IPS DF 6.9 (cell line): Measurements from ENCODE around the gene SLFNL1.

ENCODE experiments used
- DNase-seq: peaks from one replicate; pipeline ENCODE4 v3.0.0-alpha.2; 2013; ENCODE audit warnings: low read depth, low spot score
- H3K27ac ChIP-seq: one replicate; pipeline ENCODE4 v1.5.1; 2013; ENCODE audit warnings: low read length, control low read depth
- H3K27me3 ChIP-seq: 2 replicates; pipeline ENCODE4 v1.6.1; 2013; ENCODE audit warnings: mild to moderate bottlenecking, low read length; ENCODE audit not compliant: control insufficient read depth, insufficient read depth
- H3K36me3 ChIP-seq: 2 replicates; pipeline ENCODE4 v1.6.1; 2013; ENCODE audit warnings: low read length; ENCODE audit not compliant: control insufficient read depth, insufficient read depth
- H3K4me1 ChIP-seq: 2 replicates; pipeline ENCODE4 v1.6.1; 2013; ENCODE audit warnings: low read length; ENCODE audit not compliant: control insufficient read depth, insufficient read depth
- H3K4me3 ChIP-seq: 2 replicates; pipeline ENCODE4 v1.5.1; 2013; ENCODE audit warnings: mild to moderate bottlenecking, low read length
- H3K9me3 ChIP-seq: 2 replicates; pipeline ENCODE4 v1.6.1; 2013; ENCODE audit warnings: low read length, inconsistent platforms; ENCODE audit not compliant: control insufficient read depth, insufficient read depth
- WGBS: extraction: QIAGEN DNeasy Blood & Tissue Kit; methylation state at CpG from one replicate; pipeline ENCODE4 v1.1.7; 2013; ENCODE audit warnings: mixed read lengths, missing lambda C conversion rate; ENCODE audit not compliant: insufficient read length, insufficient coverage; 5-methylcytosine and 5-hydroxymethylcytosine counted together

Gene SLFNL1

GRCh38 chr1:41021526-41022308 lies at the start of gene SLFNL1:
Gene SLFNL1 (minus strand): TSS chr1:41021725. CDS start chr1:41020660, 1,065 bp downstream.
- no peak for DNase-seq
- no CpG with 5 or more reads among the region's 12 CpGs for WGBS
- no peaks in the 10 kb centered on the region for H3K9me3 ChIP-seq
- no peaks in the 10 kb centered on the region for H3K27me3 ChIP-seq
- 0 out of 2 replicates have a peak, but pooled peaks cover 9% of the 10 kb centered on the region for H3K36me3 ChIP-seq
- H3K27ac ChIP-seq = no peak within 1 kb of the TSS
- no peak within 1 kb of the TSS for H3K4me3 ChIP-seq
- H3K4me1 ChIP-seq = peaks cover 3% of the 10 kb centered on the region

DNA sequence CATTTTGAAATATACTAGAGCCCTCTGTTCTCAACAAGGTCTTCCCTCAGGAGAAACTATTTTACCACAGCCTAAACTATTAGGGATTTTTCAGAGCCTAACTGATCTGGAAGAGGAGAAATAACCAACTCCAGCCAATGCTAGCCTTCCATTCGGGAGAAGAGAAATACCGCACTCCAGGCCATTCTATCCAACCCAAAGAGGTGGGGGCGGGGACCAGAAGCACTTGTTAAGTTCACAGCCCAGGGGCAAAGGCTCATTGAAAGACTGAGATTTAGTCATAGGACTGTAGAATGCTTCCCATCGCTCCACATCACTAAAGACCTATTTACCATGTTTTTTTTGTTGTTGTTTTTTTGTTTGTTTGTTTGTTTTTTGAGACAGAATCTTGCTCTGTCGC lies 35.4 kb upstream of the SLFNL1 start:
- no peak overlapping the region for H3K27ac ChIP-seq
- no CpG with 5 or more reads among the region's 5 CpGs for WGBS
- H3K9me3 ChIP-seq = no peaks in the 10 kb centered on the region
- H3K36me3 ChIP-seq = no peaks in the 10 kb centered on the region
- H3K4me1 ChIP-seq = no peaks in the 10 kb centered on the region
- DNase-seq = no peak
- H3K27me3 ChIP-seq = no peaks in the 10 kb centered on the region
- no peak overlapping the region for H3K4me3 ChIP-seq

GRCh38 chr1:41053316-41053715 lies 31.8 kb upstream of the SLFNL1 start:
- H3K27ac ChIP-seq = no peak overlapping the region
- H3K27me3 ChIP-seq = no peaks in the 10 kb centered on the region
- no peaks in the 10 kb centered on the region for H3K9me3 ChIP-seq
- DNase-seq = no peak
- H3K36me3 ChIP-seq = no peaks in the 10 kb centered on the region
- no peaks in the 10 kb centered on the region for H3K4me1 ChIP-seq
- no CpG with 5 or more reads among the region's 2 CpGs for WGBS
- H3K4me3 ChIP-seq = no peak overlapping the region

DNA sequence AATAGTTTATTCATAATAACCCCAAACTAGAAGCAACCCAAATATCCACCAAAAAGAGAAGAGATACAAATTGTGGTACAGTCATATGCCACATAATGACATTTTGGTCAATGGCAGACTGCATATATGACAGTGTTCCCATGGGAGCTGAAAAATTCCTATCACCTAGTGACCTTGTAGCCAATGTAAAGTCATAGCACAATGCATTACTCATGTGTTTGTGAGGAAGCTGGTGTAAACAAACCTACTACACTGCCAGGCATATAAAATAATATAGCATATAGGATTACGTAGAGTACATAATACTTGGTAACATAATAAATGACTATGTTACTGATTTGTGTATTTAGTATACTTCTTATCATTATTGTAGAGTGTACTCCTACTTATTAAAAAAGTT lies 29.5 kb upstream of the SLFNL1 start:
- H3K4me1 ChIP-seq = no peaks in the 10 kb centered on the region
- H3K4me3 ChIP-seq = no peak overlapping the region
- H3K27ac ChIP-seq = no peak overlapping the region
- no CpG with 5 or more reads among the region's 1 CpG for WGBS
- H3K9me3 ChIP-seq = no peaks in the 10 kb centered on the region
- no peaks in the 10 kb centered on the region for H3K27me3 ChIP-seq
- no peak for DNase-seq
- no peaks in the 10 kb centered on the region; the same call in 1 of the 2 replicates for H3K36me3 ChIP-seq

DNA sequence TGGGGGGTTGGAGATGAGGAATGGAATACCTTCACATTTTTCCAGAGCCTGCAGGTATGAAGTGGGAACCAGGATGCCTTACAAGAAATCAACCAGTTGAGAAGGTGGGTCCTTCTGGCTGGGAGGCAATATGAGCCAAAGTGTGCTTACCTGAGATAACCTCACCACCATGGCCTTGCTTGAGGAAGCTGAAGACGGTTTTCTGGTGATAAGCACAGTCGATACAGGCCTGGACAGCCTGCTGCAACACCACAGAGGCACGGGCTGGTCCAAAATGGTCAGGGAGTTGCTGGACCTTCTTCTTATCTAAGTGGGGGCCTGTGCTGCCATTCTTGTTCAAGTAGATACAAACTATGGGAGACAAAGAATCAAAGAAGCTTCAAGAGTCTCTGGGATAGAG lies 27.0 kb upstream of the SLFNL1 start:
- no peak overlapping the region for H3K27ac ChIP-seq
- DNase-seq = no peak
- H3K9me3 ChIP-seq = no peaks in the 10 kb centered on the region
- WGBS = no CpG with 5 or more reads among the region's 3 CpGs
- H3K27me3 ChIP-seq = no peaks in the 10 kb centered on the region
- no peak overlapping the region for H3K4me3 ChIP-seq
- H3K36me3 ChIP-seq = peaks cover 4% of the 10 kb centered on the region; the same call in 1 of the 2 replicates
- H3K4me1 ChIP-seq = no peaks in the 10 kb centered on the region

GRCh38 chr1:41046347-41046775 lies 24.8 kb upstream of the SLFNL1 start:
- H3K27me3 ChIP-seq = no peaks in the 10 kb centered on the region
- H3K27ac ChIP-seq = no peak overlapping the region
- no peaks in the 10 kb centered on the region for H3K9me3 ChIP-seq
- WGBS = no CpG with 5 or more reads among the region's 10 CpGs
- peaks cover 4% of the 10 kb centered on the region; the same call in 1 of the 2 replicates for H3K36me3 ChIP-seq
- no peak overlapping the region for H3K4me3 ChIP-seq
- no peak for DNase-seq
- H3K4me1 ChIP-seq = no peaks in the 10 kb centered on the region

DNA sequence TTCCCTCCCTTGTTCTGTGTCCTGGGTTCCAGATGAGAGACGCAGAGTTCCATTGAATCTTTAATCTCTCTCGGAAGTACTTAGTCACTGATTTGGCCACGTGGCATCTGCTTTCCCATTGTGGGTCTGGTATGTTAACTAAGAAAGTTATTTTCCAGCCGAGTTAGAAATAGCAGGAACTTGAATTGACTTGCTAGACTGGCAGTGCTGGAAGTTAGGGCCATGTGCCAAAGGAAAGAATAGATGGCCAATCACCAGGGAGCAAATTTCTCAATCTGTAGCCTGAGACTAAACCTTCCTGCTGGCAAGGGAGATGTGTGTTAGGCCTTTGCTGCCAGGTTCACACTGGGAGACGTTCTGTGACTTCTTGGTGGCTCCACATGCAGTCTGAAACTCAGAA lies 24.2 kb upstream of the SLFNL1 start:
- Histone ChIP-seq H3K27ac (no peak overlapping the region), H3K27me3 (no peaks in the 10 kb centered on the region), H3K9me3 (no peaks in the 10 kb centered on the region), H3K4me1 (no peaks in the 10 kb centered on the region), H3K36me3 (peaks cover 4% of the 10 kb centered on the region; the same call in 1 of the 2 replicates), H3K4me3 (no peak overlapping the region)
- no peak for DNase-seq
- no CpG with 5 or more reads among the region's 5 CpGs for WGBS

GRCh38 chr1:41044187-41044586 lies 22.7 kb upstream of the SLFNL1 start:
- H3K36me3 ChIP-seq = peaks cover 4% of the 10 kb centered on the region; the same call in 1 of the 2 replicates
- H3K4me3 ChIP-seq = no peak overlapping the region
- no peaks in the 10 kb centered on the region for H3K4me1 ChIP-seq
- no CpG with 5 or more reads among the region's 2 CpGs for WGBS
- DNase-seq = no peak
- no peaks in the 10 kb centered on the region for H3K27me3 ChIP-seq
- no peaks in the 10 kb centered on the region for H3K9me3 ChIP-seq
- H3K27ac ChIP-seq = no peak overlapping the region

GRCh38 chr1:41041614-41042270 lies 20.2 kb upstream of the SLFNL1 start:
- no peaks in the 10 kb centered on the region for H3K27me3 ChIP-seq
- no peak overlapping the region for H3K4me3 ChIP-seq
- DNase-seq = no peak
- H3K27ac ChIP-seq = no peak overlapping the region
- no CpG with 5 or more reads among the region's 3 CpGs for WGBS
- H3K36me3 ChIP-seq = peaks cover 7% of the 10 kb centered on the region; the same call in 1 of the 2 replicates
- no peaks in the 10 kb centered on the region for H3K9me3 ChIP-seq
- H3K4me1 ChIP-seq = no peaks in the 10 kb centered on the region

- Histone ChIP-seq H3K4me1 (no peaks in the 10 kb centered on the region), H3K9me3 (no peaks in the 10 kb centered on the region), H3K36me3 (0 out of 2 replicates have a peak, but pooled peaks cover 3% of the 10 kb centered on the region), H3K27me3 (no peaks in the 10 kb centered on the region), H3K4me3 (no peak overlapping the region), H3K27ac (no peak overlapping the region)
- no peak for DNase-seq
- WGBS = no CpG with 5 or more reads among the region's 5 CpGs
Measured at GRCh38 chr1:41038110-41038509, 16.6 kb upstream of the SLFNL1 start.
